Cardiac septum (tissue), 1 donor: ENCODE results near the gene HP1BP3. TPM values are rescaled to one million over a fixed set of nuclear protein-coding genes. Genes with fewer than 3 reads are reported as not detected.
"Not testable (repeated sequence)": the region's sequence is repeated elsewhere in the genome, so short reads cannot be mapped to it uniquely, and the experiment has no call there.

Experiments
- DNase-seq: peaks from one replicate; pipeline ENCODE4 v3.0.0-alpha.2; 2020; ENCODE audit warnings: low spot score
- intact Hi-C: fragments of 100-400 bp; cut with DNase I; formaldehyde crosslinking; loops from one replicate; pipeline ENCODE4 v1.14.0; 2022
- total RNA-seq: library from RNA; stranded (reverse); fragmentation: NEBNext Ultra II Directional; extraction: Animal tissue kit (Norgen Biotek cat#: 25700); gene quantifications from one replicate; pipeline ENCODE4 v1.2.1, GENCODE V29; 2021
- donor health status: DM: no; HTN: no; CAD: no.

Gene HP1BP3
- total RNA-seq, 1 donor from 2014 or later = 123 TPM

GRCh38 chr1:20729155-20729931, 57.8 kb downstream of the HP1BP3 start:
- no peak for DNase-seq
- intact Hi-C loops = no loop called here

- DNase-seq = no peak
- intact Hi-C loops = no loop called here
These were observed 58.5 kb downstream of the HP1BP3 start for GRCh38 chr1:20728371-20729154.

GRCh38 chr1:20727746-20728316, 59.3 kb downstream of the HP1BP3 start:
- DNase-seq = no peak
- intact Hi-C loops = no loop called here

- intact Hi-C loops = no loop called here
- DNase-seq = no peak
These were observed 60.0 kb downstream of the HP1BP3 start for GRCh38 chr1:20726932-20727745.

DNA sequence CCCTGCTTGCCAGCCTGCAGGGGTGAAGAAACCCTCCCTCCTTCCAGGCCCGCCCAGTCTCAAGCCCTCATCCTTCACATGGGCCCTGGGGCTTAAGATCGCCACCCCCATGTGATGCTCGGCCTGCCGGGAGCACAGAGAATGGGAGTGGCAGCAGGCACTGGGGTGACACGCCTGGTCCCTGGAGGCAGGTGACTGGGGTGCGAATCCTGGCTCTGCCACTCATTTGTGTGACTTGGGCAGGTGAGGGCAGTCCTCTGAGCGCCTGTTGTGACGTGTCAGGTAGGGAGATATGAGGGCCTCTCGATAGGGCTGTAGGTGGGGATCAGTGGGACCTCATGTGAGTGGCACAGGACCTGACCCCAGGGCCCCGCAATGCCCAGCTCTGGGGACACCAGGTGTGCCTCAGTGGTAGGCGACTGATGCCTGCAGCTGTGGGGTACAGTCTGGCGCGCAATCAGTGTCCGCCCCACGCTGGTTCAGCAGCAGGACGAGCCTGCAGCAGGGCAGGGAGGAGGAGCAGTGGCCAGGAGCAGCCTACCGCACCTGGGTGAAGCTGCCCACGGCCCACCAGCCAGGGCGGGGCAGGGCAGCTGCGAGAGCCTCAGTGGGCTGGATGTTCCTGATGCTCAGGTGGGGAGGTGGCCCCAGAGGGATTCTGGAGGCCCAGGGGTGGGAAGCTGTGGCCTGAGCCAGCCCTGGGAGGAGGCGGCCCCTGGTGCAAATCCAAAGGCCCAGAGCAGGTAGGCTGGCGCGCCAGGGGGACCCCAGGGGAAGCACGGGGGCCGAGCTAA, 60.8 kb downstream of the HP1BP3 start:
- no peak for DNase-seq
- intact Hi-C loops = no loop called here

- intact Hi-C loops = no loop called here
- DNase-seq = no peak
These were observed 61.7 kb downstream of the HP1BP3 start for GRCh38 chr1:20725189-20726117.

GRCh38 chr1:20724364-20725188, 62.5 kb downstream of the HP1BP3 start:
- peak; percentile 71 for DNase-seq
- intact Hi-C loops = no loop called here

DNA sequence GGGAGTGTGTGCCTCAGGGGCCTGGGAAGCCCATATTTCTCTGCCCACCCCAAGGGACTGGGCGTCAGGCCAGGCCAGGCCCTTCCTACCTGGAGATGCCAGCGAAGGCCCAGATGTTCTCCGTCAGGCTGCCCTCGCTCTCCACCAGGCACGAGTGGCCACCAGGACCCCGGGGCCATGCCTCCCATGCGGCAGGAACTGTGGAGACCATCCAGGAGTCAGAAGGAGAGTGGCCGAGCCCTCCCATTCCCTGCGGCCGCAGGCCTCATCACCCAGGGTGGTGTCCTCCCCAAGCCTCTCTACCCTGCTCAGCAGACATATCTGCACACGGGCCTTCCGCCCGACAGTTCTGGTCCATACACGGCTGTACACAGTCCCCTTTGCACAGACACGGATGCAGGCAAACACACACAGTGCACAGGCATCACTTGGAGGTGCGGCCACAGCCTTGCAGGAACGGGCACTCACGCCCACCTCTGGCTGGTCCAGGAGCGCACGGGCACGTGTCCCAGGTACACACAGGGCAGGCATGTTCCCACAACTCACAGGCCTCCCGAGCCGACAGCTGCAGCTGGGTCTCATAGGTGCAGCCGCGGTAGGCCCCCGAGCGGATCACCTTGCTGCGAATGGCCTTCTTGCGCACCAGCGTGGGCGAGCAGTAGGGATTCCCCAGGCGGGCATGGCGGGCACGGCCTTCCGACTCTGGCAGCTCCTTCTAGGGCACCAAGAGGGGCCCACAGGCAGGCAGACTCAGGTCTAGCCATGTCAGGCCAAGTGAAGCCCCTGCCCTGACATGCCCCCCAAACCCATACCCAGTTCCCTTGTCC, 63.4 kb downstream of the HP1BP3 start:
- peak; percentile 72 for DNase-seq

GRCh38 chr1:20723159-20723536, 64.0 kb downstream of the HP1BP3 start:
- intact Hi-C loops = no loop called here
- no peak for DNase-seq

More for the DNA sequence above, 63.4 kb downstream of the HP1BP3 start:
- intact Hi-C loops = no loop called here

- peak; percentile 70 for DNase-seq
- intact Hi-C loops = no loop called here
These were observed 65.7 kb downstream of the HP1BP3 start for GRCh38 chr1:20721117-20722061.

DNA sequence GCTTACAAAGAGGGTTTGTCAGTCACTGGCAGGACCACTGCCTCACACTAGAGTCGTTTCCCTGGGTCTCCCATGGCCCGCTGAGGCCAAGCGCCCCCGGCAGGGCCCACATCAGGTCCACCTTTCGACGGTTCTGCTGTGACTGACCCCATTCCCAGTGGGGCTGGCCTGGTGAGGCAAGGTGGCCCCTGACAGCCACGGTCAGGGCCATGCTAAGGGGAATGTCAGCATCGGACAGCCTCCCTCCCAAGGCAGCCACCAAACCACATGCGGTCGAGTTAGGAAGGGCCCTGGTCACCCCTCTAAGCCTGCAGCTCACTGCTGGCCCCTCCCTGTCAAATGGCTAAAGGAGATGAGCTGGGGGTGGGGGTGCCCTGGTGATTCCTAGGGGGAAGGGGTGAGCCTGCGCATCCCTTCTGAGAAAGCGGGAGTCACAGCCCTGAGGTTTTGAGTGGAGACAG, 66.4 kb downstream of the HP1BP3 start:
- peak; percentile 69 for DNase-seq
- intact Hi-C loops = no loop called here

DNA sequence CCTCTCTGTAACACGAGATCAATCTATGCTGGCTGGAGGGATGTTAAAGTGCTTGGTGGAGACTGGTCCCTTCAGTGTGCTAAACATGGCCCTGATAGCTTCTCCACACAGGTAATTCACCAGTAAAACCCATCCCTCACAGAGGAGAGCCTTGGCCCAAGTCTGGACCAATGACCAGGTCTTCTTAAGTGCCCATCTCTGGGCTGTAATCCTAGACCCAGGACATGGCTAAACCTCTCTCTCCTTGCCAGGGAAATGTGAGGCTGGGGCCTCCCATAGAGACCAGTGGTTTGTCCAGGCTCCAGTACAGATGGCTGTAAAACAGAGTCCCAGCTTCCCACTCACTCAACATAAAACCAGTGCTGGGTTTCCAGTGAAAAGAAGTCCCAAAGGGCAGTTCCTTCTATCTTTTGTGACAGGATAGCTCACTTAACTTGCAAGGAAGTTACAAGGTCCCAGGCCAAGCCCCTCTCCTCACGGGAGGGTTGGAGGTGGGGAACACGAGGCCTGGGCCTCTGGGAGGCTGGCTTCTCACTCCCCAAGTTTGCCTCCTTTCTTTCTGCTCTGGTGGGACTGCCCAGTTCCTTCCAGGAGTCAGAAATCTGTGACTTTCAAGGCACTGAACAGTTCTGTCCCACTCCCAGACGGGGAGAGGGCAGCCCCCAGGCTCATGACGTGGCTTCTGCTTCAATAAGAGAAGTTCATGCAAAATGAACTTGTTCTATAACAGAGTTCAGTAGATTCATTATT, 67.1 kb downstream of the HP1BP3 start:
- peak; percentile 43 for DNase-seq
- intact Hi-C loops = no loop called here

- intact Hi-C loops = no loop called here
- DNase-seq = peak; percentile 60
These were observed 67.8 kb downstream of the HP1BP3 start for GRCh38 chr1:20719261-20719660.

GRCh38 chr1:20718343-20718882, 68.7 kb downstream of the HP1BP3 start:
- peak; percentile 35 for DNase-seq
- intact Hi-C loops = not testable (repeated sequence)
